Activated T-helper 1 cell treated with anti-CD3 and anti-CD28 coated beads, Interleukin-2, amount 50 U/mL, for 16 hours (primary cell): ENCODE data around the gene PPFIA1.
A peak's percentile ranks its signal among the peaks of the same experiment; 100 is the strongest.

ENCODE experiments used
- DNase-seq, 2 donors: peaks; one replicate each; pipeline ENCODE4 v3.0.0-alpha.2; 2020; ENCODE audit warnings: low read depth in 1 of 2, low spot score in 1 of 2

The PPFIA1 gene

DNA sequence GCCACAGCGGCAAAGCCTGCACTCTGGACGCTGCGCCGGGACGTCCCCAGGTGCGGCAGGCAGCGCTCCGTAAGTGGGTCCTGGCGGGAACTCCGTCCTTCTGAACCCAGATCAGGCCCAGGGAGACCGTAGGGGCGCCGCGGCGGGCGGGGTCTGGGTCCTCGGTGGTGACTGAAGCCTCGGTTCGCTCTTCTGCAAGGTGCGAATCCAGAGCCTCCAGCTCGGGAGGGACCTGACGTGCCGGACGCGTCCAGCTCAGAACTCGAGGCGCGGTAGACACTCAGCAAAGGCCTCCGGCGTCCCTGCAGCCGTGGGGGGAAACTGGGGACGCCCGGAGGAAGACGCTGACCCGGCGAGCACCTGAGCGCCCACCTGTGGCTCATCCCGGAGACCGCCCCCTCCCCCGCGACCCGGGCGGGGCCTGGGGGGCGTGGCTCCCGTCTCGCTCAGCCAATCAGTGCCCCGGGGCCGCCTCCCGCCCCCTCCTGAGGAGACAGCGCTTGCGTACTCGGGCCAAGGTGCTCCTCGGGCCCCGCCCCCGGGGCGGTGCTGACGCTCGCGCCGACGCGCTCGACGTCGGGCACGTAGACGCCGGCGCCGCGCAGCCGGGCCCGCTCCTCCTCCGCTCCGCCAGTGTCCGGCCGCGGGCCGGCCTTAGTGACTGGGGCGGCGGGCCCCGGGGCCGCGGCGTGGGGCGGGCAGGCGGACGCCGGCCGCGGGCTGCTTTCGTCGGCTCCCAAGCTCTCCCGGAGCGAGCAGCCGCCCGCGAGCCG, at the start of gene PPFIA1:
Gene PPFIA1, plus strand, starts transcription at position 587 of the 773 bp plus-strand sequence. CDS start 1,483 bp downstream, outside the sequence.
- DNase-seq, result peak; percentile 92 to 96

DNA sequence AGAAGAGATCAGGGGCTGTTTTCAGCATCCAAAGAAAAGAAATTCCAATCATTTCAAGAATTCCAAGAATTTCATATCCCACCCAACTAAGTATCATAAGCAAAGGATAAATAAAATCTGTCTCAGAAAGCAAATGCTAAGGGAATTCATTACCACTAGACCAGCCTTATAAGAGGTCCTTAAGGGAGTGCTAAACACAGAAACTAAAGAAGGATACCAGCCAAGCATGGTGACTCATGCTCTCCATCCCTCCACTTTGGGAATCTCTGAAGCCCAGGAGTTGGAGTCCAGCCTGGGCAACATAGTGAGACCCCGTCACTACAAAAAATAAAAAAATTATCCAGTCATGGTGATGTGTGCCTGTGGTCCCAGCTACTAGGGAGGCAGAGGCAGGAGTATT, 49.6 kb upstream of the PPFIA1 start:
- DNase-seq, result no peak

DNA sequence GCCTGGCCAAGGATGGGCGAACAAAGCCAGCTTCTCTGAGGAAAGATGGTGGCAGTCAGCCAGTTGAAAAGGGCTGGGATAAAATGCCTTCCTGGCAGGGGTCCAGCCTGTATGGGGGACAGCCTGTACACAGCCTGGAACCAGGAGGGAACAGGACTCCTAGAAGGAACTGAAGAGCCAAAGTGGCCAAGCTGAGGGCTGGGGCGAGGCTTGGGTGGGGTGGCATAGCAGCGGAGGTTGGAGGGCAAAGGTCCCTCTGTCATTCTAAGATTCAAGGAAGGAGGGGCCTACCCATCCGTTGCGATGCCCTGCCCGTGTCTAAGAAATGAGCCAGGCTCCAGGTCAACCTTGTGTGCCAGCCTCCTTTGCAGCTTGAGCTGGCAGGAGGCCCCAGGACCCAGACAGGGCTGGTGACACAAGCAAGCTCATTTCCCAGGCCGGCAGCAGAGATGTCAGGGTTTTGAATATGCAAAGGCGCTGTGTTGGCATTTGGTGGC, 44.8 kb upstream of the PPFIA1 start:
- DNase-seq, result no peak

DNA sequence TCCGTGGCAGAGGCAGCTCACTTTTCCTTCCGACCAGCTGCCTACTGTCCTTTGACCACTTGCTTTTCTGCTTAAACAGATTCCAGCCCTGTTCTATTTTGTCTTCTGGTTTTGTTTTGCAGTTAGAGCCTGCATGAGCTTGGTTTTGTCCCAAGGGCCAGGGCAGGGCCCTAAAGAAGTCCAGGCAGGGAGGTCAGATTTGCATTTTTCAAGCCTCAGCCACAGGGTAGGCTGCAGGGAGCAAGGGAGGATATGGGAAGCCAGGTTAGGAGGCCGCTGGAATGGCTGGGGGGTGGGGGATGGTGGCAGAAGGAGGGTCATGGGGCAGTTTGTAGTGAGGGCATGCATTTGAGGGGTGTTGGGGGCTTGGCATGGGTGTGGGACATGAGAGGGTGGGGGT, 44.3 kb upstream of the PPFIA1 start:
- DNase-seq, result no peak

DNA sequence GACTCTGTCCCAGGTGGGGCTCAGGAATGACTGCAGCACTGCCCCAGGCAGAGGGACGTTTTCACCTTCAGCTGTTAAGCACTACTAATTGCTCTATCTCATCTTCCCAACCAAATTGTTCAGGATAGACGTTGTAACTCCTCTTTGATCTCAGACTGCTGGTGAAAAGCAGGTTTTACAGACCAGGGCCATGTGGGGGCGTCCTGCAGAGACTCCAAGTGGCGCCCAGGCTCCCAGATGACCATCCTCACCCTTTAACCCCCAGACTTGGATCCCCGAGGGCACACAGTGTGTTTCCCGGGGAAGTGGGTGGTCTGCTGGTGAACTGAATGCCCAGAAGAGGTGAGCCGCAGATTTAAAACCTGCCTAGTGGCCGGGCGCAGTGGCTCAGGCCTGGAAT, 43.5 kb upstream of the PPFIA1 start:
- DNase-seq, result no peak

DNA sequence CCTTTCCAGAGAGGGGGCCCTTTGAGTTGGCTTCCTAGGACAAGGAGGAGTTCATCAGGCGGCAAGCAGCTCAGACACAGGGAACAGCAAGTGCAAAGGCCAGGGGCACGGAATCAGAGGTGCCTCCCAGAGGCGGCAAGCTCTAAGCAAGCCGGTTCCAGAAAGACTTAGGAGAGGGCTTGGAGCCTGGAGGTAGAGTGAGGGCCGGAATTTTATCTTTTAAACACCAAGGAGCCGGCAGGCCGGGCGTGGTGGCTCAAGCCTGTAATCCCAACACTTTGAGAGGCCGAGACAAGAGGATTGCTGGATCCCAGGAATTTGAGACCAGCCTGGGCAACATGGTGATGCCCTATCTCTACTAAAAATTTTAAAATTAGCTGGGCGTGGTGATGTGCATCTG, 40.8 kb upstream of the PPFIA1 start:
- no peak for DNase-seq

DNA sequence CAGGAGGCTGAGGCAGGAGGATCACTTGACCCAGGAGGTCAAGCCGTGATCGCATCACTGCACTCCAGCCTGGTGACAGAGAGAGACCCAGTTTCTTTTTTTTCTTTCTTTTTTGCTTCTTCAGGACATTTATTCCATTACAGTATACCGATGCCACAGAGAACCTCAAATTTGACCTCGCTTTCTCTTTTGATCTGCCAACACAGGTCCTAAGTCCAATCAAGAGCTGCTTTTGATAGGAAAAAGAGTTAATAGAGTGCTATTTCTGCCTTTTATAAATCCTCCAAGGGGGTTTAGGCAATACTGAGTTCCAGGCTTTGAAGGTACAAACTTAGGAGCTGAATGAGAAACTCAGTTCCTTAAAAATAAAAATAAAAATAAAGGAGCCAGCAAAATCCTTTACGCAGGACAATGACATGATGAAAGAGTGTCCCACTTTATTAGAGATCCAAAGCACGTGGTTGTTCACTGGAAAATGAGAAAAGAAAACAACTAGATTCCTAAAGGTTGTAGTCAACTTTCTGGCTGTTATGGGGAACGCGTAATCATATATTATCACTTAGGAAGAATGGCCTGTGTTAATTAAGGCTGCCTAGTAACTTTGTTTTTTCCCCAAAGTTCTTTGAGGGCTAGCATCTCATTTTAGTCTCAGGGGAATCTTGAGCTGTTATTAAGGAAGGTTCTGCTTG, 40.2 kb upstream of the PPFIA1 start:
- no peak for DNase-seq

DNA sequence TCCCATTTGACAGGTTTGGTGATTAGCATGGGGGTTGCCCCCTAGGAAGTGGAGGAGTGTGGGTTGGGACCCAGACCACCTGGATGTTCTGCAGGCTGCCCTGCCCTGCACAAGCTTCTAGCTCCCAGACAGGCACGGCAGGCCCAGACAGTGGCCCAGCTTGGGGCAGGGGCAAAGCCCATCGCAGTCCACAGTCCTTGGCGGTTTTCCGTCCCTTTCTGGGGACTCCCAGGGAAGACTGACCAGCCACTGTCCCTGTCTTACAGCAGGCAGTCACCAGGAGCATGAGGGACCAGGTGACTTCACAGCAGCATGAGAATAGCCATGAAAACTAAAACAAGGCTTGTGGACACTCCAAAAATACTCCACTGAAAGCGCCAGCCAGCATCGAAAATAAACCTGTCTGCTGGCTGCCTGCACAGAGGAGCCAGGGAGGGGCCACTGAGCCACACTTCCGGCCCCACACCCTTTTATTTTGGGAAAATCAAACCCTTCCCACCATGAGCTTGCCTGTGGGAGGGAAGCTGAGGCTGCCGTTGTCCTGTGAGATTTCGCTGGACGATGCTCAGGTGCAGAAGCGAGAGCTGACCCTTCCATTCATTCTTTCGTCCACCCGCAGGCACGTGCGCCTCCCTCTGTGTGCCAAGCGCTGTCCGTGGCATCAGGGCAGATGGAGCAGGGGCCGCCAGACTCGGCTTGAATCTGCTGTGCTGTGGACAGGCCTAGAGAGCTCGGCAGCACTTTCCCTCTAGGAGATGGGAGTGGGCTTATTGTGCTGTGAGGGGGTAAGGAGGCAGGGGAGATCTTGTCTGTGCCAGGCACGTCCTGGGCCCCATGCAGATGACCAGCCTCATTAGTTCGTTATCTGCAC, 39.4 kb upstream of the PPFIA1 start:
- no peak for DNase-seq

DNA sequence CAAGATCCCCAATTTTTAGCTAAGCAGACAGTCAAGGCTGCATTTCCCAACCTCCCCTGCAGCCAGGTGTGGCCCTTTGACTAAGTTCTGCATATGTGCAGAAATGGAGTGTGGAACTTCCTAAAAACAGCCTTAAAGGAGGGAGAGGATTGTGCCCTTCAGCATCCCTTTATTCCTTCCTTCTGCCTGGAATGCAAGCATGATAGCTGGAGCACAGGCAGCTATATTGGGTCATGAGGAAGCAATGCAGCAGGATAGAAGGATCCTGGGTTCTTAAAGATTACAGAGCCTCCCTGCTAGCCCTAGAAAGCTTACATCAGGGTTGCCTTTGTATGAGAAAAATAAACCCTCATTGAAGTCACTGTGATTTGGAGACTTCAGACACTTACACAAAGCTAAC, 37.5 kb upstream of the PPFIA1 start:
- DNase-seq, result no peak

DNA sequence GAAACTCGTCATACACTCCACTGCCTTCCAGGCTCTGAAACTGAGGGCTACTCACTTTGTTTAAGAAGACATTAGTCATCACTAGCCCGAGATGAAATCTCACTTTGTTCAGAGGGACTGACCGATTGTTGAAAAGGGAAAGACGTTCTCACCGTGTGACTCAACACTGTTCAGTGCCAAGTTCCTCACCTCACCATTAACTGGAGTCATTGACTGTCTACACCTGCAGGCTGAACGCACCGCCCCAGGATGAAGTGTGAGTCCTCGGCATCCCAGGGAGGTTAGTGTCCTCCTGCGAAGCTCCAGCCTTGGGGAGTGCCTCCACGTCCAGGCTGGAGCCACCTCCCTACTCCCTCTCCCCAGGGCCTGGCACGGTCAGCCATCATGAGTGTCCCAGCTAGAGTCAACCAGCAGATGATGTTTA, 37.0 kb upstream of the PPFIA1 start:
- no peak for DNase-seq

DNA sequence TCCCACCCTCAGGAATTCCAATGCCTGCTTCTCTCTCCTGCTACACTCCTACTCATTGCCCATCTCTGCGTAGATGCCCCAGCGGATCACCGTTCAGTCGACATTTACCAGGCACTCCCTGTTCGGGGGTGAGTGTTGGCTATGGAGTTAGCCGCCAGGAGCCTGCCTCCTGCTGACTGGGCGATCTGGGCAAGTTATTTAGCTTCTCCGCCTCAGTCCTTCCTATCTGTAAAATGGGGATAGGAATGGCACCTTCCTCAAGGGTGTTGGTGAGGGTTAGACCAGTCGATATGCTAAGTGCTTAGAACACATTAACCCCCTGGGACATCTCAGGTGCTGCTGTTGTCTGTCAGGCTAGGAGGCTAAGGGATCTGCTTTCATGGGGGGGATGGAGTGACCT, 36.5 kb upstream of the PPFIA1 start:
- DNase-seq, result no peak

DNA sequence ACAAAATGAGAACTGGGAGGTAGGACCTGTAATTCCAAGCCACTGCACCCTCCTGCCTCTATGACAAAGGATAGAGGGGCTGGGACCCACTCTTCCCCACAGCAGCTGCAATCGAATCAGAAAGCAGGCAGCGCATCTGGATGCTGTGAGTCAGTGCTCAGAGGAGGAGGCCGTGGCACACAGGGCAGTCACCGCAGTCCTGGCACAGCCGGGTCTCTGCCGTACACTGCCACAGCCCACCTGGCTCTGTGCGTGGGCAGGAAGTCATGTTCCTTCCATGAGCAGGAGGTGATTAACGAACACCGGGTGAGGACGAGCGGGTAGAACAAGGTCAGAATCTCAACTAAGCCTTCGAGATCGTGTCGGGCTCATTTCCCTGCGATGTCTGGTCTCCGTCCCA, 30.2 kb upstream of the PPFIA1 start:
- DNase-seq, result no peak

DNA sequence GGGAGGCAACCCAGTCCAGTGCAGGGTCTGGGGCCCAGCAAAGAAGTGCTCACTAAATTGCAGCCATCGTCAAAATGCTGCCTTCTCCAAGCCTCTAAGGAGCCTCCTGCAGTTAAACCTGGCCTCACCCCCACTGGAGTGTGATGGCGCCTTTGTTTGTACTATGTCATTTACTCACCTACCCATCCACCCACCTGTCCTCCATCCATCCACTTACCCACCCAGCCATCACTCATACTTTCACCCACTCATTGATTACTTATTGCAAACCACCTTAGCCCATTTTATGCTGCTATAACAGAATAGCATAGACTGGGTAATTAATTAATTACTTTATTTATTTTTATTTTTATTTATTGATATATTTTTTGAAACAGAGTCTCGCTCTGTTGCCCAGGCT, 28.8 kb upstream of the PPFIA1 start:
- no peak for DNase-seq

DNA sequence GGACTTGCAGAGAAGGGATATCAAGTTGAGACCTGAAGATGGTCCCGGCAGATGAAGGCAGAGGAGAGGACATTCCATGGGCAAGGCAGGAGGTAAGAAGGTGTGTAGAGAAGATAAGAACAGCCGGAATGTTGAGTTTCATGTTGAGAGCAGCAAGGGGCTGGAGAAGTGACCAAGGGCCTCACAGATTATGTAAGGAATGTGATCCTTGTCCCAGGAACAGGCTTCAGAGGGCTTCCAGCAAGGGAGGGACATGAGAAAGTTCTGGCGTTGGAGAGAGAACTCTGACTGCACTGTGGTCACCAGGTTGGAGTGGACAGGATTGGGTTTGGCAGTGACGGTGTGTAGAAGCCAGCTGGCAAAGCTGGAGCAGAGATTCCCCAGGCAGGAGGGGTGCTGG, 27.6 kb upstream of the PPFIA1 start:
- no peak for DNase-seq

DNA sequence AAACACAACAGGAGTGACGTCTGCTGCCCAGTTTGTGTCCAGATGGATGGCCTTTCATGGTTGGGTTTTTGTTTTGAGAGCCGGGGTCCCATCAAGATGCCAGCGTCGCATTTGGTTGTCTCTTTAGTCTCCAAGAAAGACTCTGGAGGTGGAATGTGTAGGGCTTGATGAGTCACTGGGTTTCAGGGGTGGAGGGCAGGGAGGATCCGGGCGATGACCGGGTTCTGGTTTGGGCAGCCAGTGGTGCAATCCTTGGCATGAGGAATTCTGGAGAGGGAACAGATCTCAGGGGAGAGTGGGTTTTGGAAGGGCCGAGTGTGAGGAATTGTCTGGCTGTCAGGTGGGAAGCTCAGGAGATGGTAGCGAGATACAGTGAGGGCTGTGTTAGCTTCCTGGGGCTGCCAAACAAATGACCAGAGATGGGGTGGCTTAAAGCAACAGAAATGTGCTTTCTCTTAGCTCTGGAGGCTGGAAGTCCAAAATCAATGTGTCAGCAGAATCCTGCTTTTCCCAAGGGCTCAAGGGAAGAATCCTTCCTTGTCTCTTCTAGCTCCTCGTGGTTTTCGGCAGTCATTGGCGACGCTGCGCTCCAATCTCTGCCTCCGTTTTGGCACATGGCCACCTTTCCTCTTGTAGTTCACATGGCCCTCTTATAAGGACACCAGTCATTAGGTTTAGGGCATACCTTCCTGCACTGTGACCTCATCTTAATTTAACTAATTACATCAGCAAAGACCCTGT, 26.4 kb upstream of the PPFIA1 start:
- no peak for DNase-seq

DNA sequence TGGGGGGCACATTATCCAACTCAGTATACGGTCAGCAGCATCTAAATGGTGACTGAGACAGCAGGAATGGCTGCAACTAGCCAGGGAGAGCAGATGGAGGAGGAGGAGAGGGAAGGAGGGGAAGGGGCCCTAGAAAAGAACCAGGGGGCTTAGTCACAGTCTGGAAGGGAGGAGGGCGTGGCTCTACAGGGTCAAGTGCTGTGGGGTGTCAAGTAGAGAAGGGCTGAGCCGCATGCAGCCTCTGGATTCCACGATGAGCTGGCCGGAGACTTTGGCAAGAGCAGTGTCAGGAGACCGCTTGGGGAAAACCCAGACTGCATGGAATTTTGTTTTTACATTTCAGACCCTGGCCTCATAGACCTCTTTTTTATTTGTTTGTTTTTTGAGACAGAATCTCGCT, 25.8 kb upstream of the PPFIA1 start:
- no peak for DNase-seq

DNA sequence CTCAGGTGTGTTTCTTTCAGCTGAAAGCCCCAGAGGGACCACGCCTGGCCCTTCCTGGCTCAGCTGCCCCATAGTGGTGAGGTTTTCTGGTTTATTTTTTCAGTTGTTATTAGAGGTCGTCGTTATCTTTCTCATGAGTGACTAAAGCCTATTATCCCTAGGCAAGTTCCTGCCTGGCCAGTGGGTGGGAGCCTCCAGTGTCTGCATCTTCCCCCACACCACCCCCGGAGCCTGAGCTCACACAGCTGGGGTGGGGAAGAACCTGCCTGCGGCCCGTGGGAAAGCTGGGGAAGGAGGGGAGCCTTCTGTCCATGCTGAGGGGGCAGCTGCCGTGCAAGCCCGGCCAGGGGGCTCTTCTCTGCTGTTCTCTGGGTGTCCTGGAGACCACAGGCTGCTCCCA, 24.3 kb upstream of the PPFIA1 start:
- no peak for DNase-seq

DNA sequence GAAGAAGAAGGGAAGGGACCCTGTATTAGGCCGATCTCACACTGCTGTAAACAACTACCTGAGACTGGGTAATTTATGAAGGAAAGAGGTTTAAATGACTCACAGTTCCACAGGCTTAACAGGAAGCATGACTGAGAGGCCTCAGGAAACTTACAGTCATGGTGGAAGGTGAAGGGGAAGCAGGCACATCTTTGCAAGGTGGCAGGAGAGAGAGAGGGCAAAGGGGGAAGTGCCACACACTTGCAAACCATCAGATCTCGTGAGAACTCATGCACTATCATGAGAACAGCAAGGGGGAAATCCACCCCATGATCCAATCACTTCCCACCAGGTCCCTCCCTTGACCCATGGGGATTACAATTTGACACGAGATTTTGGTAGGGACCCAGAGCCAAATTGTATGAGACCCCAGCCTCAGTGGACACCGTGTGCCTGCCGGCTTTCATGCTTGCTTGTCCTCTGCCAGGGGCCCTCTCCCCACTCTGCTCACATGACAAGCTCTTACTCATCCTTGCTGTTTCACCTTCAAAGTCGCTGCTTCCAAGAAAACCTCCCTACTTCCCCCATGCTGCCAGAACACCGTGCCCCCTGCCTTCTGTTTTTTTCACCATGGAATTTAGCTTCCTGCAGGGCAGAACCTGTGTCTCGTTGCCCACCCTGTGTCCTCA, 23.3 kb upstream of the PPFIA1 start:
- DNase-seq, result no peak

DNA sequence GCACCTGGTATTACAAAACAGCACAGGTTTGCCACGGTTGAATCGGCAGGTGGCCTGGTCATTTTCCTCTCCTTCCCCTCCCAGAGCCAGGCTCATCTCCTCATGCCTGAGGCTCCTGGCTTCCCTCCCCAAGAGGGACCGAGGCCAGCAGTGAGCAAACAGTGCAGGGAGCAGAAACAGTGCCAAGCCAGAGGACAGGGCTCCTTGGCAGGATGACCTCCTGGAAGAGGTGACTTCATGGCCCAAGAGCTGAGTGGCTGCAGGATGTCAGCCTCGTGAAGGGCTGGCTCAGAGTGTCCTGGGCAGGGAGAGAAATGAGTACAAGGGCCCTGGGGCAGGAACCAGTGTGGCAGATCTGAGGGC, 22.8 kb upstream of the PPFIA1 start:
- no peak for DNase-seq

DNA sequence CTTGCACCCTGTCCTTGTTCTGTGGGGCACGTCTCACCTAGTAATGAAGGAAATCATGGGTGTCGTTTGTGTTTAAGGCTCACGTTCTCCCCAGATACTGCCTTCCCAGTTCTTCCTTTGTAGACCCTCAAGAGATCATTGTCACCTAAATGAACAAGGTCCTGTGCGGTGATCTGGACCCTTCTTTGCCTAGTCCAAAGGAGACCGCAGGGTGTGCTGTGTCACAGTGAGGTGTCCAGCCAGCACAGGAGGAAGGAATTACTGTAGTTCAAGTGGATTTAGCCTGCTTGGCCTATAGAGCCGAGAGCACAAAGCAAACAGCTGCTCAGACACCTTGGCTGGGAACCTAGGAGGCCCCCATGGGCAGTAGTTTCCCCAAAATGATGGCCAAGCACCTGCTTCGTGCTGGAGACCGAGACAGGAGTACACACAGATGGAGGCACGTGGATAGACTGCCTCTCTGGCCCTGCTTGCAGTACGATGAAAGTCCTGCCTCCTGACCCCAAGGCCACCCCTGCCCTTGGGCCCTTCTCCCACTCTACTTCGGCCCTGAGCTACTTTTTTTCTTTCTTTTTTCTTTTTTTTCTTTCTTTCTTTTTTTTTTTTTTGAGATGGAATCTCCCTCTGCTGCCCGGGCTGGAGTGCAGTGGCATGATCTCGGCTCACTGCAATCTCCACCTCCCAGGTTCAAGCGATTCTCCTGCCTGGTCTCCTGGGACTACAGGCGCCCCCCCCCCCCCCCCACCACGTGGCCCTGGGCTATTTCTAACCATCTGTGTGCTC, 19.4 kb upstream of the PPFIA1 start:
- no peak for DNase-seq
